Cardiac muscle cell (in vitro differentiated cells and primary cell): ENCODE results near the gene ARHGEF3. TPM values are rescaled to one million over a fixed set of nuclear protein-coding genes. Genes with fewer than 3 reads are reported as not detected.

Experiments
- DNase-seq, 2 donors: peaks; one replicate each; pipeline versions ENCODE4 v3.0.0 to v3.0.0-alpha.2; 2010 to 2017; ENCODE audit warnings: low read depth in 1 of 2, low spot score in 1 of 2
- H3K27ac ChIP-seq: fragments of 200-600 bp; sonication (generic); 2 replicates; pipeline ENCODE4 v1.5.1; 2016
- H3K27me3 ChIP-seq: fragments of 200-600 bp; sonication (generic); 2 replicates; pipeline ENCODE4 v1.6.0; 2016; ENCODE audit warnings: control low read depth
- H3K36me3 ChIP-seq: fragments of 200-600 bp; sonication (generic); 2 replicates; pipeline ENCODE4 v1.5.1; 2016; ENCODE audit warnings: control low read depth
- H3K4me1 ChIP-seq: fragments of 200-600 bp; sonication (generic); 2 replicates; pipeline ENCODE4 v1.8.1; 2017; ENCODE audit warnings: low read depth, mild to moderate bottlenecking, mixed run types
- H3K4me3 ChIP-seq: fragments of 200-600 bp; sonication (generic); 2 replicates; pipeline ENCODE4 v1.5.1; 2016; ENCODE audit warnings: mild to moderate bottlenecking
- H3K9me3 ChIP-seq: fragments of 200-600 bp; sonication (generic); 2 replicates; pipeline ENCODE4 v1.5.1; 2017; ENCODE audit warnings: low read depth, mild to moderate bottlenecking, control low read depth
- polyA plus RNA-seq: library from polyadenylated mRNA; unstranded; fragments of >200 nt; fragmentation: Nextera tagmentation; extraction: Ambion mirVana; gene quantifications from 2 replicates; pipeline ENCODE4 v1.2.1, GENCODE V29; 2016
- total RNA-seq: library from RNA; depleted of rRNA; stranded (reverse); fragments of >200 nt; gene quantifications from 2 replicates; pipeline ENCODE4 v1.2.3, GENCODE V29; 2016
- TF ChIP-seq, protein P1 (sequence below): IDR thresholded peaks from 2 replicates; pipeline ENCODE4 v1.5.1; 2012; ENCODE audit warnings: low read depth, mild to moderate bottlenecking, low read length

The ARHGEF3 gene
- total and polyA plus RNA-seq, 2 experiments from 2014 or later: 9.3 to 12.8 TPM

DNA sequence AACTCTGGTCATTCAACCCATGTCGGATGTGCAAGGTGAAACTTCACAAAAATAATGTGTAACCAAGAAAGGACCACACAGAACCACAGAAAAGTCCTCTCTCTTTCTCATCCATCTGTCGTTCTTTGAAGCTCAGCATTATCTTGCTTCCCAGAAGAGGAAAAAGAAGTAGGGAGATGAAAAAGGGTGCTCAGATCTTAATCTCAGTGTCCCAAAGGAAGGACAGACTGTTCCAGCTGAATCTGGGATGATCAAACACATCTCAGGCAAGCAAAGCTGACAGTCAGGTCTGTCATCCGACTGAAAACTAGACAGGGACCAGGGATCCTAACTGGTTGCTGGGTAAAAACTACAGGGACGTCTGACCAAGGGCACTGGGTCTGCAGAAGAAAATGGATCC lies 16.2 kb downstream of the ARHGEF3 start:
- no peaks in the 10 kb centered on the region for H3K36me3 ChIP-seq
- H3K27me3 ChIP-seq: no peaks in the 10 kb centered on the region
- H3K9me3 ChIP-seq: no peaks in the 10 kb centered on the region
- H3K27ac ChIP-seq: no peak overlapping the region
- DNase-seq: no peak
- no peak overlapping the region for H3K4me3 ChIP-seq
- TF ChIP-seq, protein P1, sequence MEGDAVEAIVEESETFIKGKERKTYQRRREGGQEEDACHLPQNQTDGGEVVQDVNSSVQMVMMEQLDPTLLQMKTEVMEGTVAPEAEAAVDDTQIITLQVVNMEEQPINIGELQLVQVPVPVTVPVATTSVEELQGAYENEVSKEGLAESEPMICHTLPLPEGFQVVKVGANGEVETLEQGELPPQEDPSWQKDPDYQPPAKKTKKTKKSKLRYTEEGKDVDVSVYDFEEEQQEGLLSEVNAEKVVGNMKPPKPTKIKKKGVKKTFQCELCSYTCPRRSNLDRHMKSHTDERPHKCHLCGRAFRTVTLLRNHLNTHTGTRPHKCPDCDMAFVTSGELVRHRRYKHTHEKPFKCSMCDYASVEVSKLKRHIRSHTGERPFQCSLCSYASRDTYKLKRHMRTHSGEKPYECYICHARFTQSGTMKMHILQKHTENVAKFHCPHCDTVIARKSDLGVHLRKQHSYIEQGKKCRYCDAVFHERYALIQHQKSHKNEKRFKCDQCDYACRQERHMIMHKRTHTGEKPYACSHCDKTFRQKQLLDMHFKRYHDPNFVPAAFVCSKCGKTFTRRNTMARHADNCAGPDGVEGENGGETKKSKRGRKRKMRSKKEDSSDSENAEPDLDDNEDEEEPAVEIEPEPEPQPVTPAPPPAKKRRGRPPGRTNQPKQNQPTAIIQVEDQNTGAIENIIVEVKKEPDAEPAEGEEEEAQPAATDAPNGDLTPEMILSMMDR: no peak
- peaks cover 8% of the 10 kb centered on the region for H3K4me1 ChIP-seq

DNA sequence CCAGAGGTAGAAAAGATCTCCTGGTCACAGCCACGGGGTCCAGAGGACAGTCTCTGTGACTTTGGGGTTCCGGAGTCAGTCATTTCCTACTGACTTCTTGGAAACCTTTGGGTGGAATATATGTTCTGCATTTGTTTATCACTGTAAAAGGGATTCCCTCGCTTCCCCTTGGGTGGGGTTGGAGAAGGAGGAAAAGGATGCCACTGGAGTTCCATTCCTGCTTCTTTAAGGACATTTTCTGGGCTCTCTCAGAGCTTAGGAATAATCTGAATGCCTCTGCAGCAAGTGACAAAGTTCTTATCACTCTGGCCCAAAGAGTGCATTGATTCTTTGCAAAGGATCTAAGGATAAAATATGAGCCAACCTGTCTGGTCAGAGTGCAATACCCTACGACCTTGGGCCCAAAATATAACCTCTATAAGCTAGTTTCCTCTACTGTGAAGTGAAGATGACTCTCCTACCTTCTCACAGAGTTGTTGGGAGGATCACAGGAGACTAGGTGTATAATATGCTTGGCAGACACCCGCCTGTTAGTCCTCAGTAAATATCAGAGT lies 17.2 kb downstream of the ARHGEF3 start:
- no peak for DNase-seq
- H3K4me3 ChIP-seq: no peak overlapping the region
- peaks cover 7% of the 10 kb centered on the region for H3K4me1 ChIP-seq
- H3K36me3 ChIP-seq: no peaks in the 10 kb centered on the region
- no peaks in the 10 kb centered on the region for H3K9me3 ChIP-seq
- TF ChIP-seq, protein P1: no peak
- H3K27me3 ChIP-seq: no peaks in the 10 kb centered on the region
- H3K27ac ChIP-seq: no peak overlapping the region

DNA sequence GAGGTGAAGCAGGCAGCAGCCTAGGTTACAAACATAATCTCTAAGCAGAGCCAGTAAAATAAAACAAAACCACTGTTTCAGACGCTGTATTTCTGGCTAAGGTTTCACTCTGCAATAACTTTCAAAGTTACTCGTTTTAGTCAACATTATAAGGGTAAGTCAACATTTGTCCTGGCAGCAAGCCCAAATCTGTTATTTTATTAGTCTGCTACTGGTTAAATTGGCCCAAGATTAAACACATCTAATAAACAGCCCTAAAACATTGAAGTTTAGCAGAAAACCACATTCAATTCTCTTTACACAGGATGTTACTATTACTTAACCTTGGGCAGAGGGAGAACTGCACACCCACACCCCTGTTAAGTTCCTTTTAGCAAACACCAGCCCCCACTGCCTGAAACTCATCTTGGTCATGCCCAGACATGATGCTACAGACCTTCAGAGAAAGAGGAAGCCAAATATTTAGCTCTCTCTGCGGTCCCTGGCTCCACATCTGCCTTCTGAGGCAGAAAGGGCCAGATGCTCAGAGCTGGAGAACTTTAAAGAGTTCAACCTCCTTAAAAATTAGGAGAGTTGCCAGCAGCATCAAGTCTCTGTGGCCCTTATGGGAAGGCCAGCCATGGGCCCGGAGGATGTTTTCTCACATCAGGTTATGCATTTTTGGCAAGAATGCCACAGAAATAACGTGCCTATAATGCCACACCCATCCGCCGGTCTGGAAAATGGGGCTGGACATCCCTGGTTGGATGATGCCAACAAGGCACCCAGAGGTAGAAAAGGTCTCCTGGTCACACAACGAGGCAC lies 17.9 kb downstream of the ARHGEF3 start:
- TF ChIP-seq, protein P1: no peak
- peak in 1 of 2 donors; percentile 86 for DNase-seq
- Histone ChIP-seq H3K36me3 (no peaks in the 10 kb centered on the region), H3K4me1 (peaks cover 5% of the 10 kb centered on the region), H3K9me3 (no peaks in the 10 kb centered on the region), H3K27me3 (no peaks in the 10 kb centered on the region), H3K4me3 (no peak overlapping the region), H3K27ac (no peak overlapping the region)

DNA sequence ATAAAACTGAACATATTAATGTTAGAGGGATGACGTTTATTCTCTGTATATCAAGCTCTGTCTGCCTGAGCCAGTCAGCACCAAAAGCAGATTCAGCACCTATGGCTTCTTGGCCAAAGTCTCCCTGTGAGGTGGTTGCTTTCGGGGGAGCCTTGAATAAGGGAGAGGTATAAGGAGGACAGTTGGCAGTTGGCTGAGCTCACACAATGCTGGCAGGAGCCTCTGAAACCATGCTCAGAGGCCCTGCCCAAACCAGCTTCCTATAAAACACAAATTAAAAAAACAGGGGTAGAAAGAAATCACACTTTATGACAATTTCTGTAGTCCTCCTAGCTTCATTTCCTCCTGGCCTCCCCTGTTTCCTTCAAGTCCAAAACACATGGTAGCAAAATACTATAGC lies 18.8 kb downstream of the ARHGEF3 start:
- TF ChIP-seq, protein P1: no peak
- no peak overlapping the region for H3K27ac ChIP-seq
- no peaks in the 10 kb centered on the region for H3K27me3 ChIP-seq
- no peak overlapping the region for H3K4me3 ChIP-seq
- no peaks in the 10 kb centered on the region for H3K4me1 ChIP-seq
- H3K36me3 ChIP-seq: no peaks in the 10 kb centered on the region
- H3K9me3 ChIP-seq: no peaks in the 10 kb centered on the region
- no peak for DNase-seq

DNA sequence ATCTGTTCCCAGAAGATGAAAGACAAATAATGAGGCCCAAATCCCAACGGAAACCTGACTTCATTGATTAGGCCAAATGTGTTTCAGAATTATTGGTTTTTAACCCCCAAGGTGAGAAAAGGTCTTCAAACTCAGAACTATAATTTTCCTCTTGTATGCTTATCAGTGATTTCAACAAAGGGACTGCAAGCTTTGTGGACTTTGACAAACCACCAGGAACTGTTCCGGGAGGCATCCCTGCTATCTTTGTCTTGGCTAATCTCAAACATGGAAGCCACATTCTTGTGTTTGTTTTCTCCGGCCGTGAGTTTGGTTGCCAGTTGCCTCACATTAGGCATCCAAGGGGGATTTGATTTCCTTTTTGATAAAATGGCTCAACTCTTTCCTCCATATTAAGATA lies 19.5 kb downstream of the ARHGEF3 start:
- no peaks in the 10 kb centered on the region for H3K4me1 ChIP-seq
- H3K27me3 ChIP-seq: no peaks in the 10 kb centered on the region
- TF ChIP-seq, protein P1: no peak
- peak in 1 of 2 donors; percentile 50 for DNase-seq
- H3K4me3 ChIP-seq: no peak overlapping the region
- no peaks in the 10 kb centered on the region for H3K9me3 ChIP-seq
- no peaks in the 10 kb centered on the region for H3K36me3 ChIP-seq
- no peak overlapping the region for H3K27ac ChIP-seq
